ENCODE results near the gene CYP46A1.

DNA sequence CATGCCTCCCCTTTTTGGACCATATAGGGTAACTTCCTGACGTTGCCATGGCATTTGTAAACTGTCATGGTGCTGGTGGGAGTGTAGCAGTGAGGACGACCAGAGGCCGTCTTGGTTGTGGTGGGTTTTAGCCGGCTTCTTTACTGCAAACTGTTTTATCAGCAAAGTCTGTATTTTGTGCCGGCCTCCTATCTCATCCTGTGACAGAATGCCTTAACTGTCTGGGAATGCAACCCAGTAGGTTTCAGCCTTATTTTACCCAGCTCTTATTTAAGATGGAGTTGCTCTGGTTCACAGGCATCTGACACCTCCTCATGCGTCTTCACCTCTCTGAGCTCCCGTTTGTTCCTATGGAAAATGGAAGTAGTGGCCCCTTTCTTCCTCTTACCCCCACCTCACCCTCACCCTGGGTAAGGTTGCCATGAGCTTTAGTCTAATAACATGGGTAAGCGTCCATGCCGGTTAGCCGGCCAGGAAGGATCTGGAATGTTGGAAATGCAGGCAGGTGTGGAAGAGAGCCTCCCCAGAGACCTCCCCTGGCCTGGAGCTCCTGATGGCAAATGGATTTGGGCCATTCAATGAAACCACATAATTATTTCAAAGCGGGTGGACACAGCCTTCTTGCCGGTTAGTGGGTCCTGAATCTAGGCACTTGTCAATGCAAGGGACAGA lies 20.6 kb upstream of the CYP46A1 start:
- TF ChIP-seq CTCF (IDR thresholded peaks at IDR 0.05) = no peak
- TF ChIP-seq EZH2 (IDR thresholded peaks at IDR 0.05; ENCODE audit: borderline replicate concordance, insufficient read depth, low read depth, low read length, poor library complexity, severe bottlenecking) = no peak

Measured in B cell (primary cell).